Colonic mucosa (tissue), 4 donors: ENCODE data around the gene CCL4. TPM values are rescaled to one million over a fixed set of nuclear protein-coding genes. Genes with fewer than 3 reads are reported as not detected.
"Not testable (repeated sequence)": the region's sequence is repeated elsewhere in the genome, so short reads cannot be mapped to it uniquely, and the experiment has no call there.

Experiments
- DNase-seq: peaks from one replicate; pipeline ENCODE4 v3.0.0-alpha.2; 2020
- H3K27ac ChIP-seq: fragments of 200-600 bp; one replicate; pipeline ENCODE4 v1.8.0; 2021
- H3K27me3 ChIP-seq: fragments of 200-600 bp; one replicate; pipeline ENCODE4 v1.8.0; 2021
- H3K36me3 ChIP-seq: fragments of 200-600 bp; one replicate; pipeline ENCODE4 v1.8.0; 2021
- H3K4me1 ChIP-seq: fragments of 200-600 bp; one replicate; pipeline ENCODE4 v1.8.0; 2021; ENCODE audit warnings: mild to moderate bottlenecking
- H3K4me3 ChIP-seq: fragments of 200-600 bp; one replicate; pipeline ENCODE4 v1.8.0; 2021
- H3K9ac ChIP-seq, 2 donors: one replicate each; pipeline ENCODE4 v1.7.0; 2013; ENCODE audit warnings: control low read depth in 2 of 2, low read depth in 2 of 2, low read length in 2 of 2
- H3K9me3 ChIP-seq: fragments of 200-600 bp; one replicate; pipeline ENCODE4 v1.8.0; 2021
- CTCF ChIP-seq: fragments of 200-600 bp; IDR thresholded peaks from one replicate; pipeline ENCODE4 v1.8.0; 2022; ENCODE audit warnings: antibody characterized with exemption, mild to moderate bottlenecking
- intact Hi-C: fragments of 100-400 bp; cut with DNase I; formaldehyde crosslinking; loops from one replicate; pipeline ENCODE4 v1.14.1; 2022
- total RNA-seq, 2 donors: library from RNA; stranded (reverse); fragmentation: NEBNext Ultra II Directional in 1 of 2; extraction: Animal tissue kit (Norgen Biotek cat#: 25700) in 1 of 2; gene quantifications; one replicate each; pipeline ENCODE4 v1.2.1, GENCODE V29; 2021
- donor health status: healthy.
- donor health status: DM: no; HTN: no; CAD: no.
- donor health status: DM: no; HTN: no; CAD: no.

CCL4 gene
- total RNA-seq, 2 donors from 2014 or later, result 1.2 to 3.8 TPM

DNA sequence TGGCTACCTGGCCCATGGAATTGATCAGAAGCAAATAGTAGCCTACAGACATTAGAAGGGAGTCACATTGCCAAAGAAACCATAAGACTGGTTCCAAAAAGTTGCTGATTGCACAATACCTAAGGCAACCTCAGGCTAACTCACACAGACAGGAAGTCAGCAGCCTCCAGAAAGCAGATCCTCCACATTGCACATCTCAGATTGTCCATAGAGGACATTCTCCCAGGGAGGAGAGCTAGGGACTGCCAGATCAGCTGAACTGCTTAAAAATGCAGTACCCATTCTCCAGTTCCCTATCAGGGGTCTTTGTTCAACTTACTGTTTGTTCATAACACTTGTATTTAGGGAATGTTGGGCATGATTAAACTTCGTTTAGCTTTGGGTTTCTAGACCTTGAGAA, 17.9 kb upstream of the CCL4 start:
- no peak overlapping the region for H3K4me3 ChIP-seq

GRCh38 chr17:36086791-36087190, 16.8 kb upstream of the CCL4 start:
- TF ChIP-seq CTCF, result no peak
- Histone ChIP-seq H3K36me3 (no peaks in the 10 kb centered on the region), H3K9ac (no peak overlapping the region), H3K4me3 (no peak overlapping the region), H3K4me1 (no peaks in the 10 kb centered on the region), H3K27ac (no peak overlapping the region), H3K27me3 (no peaks in the 10 kb centered on the region), H3K9me3 (no peaks in the 10 kb centered on the region)
- intact Hi-C loops, result no loop called here
- DNase-seq, result no peak

More for the DNA sequence above, 17.9 kb upstream of the CCL4 start:
- Histone ChIP-seq H3K27ac (no peak overlapping the region), H3K36me3 (no peaks in the 10 kb centered on the region), H3K9ac (no peak overlapping the region), H3K27me3 (no peaks in the 10 kb centered on the region), H3K9me3 (no peaks in the 10 kb centered on the region), H3K4me1 (no peaks in the 10 kb centered on the region)
- intact Hi-C loops, result no loop called here
- TF ChIP-seq CTCF, result no peak
- no peak for DNase-seq

GRCh38 chr17:36087471-36087870, 16.2 kb upstream of the CCL4 start:
- H3K4me1 ChIP-seq, DNase-seq, H3K27ac ChIP-seq, H3K36me3 ChIP-seq, intact Hi-C loops, H3K9me3 ChIP-seq, H3K27me3 ChIP-seq, H3K4me3 ChIP-seq, H3K9ac ChIP-seq: not testable (repeated sequence)

DNA sequence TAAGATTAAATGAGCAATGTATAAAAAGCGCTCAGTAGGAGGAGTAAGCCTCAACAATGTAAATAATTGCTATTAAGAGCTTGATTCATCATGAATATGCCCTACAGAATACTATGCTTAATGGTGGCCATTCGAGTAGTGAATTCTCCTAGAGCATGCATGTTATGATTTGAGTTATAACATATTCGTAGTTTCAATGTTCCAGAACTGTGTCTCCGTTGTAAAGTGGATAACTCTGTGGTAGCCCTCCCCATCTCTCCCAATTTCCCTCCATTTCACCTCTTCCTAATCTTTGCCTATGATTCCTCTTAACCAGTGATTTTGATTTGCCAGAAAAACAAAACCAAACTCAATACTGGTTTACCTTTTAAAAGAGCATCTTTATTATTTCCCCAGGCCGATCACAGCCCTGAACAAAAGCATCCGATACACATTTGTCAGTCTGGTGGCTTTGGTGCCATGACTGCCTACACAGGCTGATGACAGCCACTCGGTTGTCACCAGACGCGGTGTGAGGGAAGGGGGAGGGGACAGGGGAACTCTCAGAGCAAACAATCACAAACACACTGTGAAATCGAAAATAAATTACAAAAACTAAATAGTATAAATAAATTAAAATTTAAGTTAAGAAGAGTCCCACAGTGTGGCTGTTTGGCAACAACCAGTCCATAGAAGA, 15.6 kb upstream of the CCL4 start:
- intact Hi-C loops, H3K4me3 ChIP-seq, H3K9me3 ChIP-seq, H3K9ac ChIP-seq, DNase-seq, H3K36me3 ChIP-seq, H3K4me1 ChIP-seq, H3K27me3 ChIP-seq, H3K27ac ChIP-seq: not testable (repeated sequence)

DNA sequence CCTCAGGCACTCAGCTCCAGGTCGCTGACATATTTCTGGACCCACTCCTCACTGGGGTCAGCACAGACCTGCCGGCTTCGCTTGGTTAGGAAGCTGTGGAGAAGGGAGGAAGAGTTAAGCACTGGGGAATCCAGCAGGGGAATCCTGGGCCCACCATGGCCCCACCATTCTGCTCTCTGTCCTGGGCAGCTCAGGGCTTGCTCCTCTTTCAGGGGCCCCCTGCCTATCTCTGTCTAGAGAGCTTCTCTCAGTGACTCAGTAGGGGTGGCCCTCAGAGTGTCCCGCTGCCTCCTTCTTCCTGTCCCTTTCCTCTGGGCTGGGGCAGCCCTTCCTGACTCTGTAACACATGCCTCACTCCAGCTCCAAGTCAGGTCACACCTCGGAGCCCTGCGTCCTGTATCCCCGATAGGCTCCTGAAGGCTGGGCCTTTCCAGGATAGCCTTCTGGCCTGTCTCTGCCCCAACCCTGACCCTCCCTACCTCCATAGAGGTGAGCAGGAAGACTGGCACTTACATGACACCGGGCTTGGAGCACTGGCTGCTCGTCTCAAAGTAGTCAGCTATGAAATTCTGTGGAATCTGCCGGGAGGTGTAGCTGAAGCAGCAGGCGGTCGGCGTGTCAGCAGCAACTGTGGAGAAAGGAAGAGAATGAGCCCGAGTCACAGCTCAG, 14.8 kb upstream of the CCL4 start:
- no peak overlapping the region for H3K27ac ChIP-seq
- no peak for DNase-seq

DNA sequence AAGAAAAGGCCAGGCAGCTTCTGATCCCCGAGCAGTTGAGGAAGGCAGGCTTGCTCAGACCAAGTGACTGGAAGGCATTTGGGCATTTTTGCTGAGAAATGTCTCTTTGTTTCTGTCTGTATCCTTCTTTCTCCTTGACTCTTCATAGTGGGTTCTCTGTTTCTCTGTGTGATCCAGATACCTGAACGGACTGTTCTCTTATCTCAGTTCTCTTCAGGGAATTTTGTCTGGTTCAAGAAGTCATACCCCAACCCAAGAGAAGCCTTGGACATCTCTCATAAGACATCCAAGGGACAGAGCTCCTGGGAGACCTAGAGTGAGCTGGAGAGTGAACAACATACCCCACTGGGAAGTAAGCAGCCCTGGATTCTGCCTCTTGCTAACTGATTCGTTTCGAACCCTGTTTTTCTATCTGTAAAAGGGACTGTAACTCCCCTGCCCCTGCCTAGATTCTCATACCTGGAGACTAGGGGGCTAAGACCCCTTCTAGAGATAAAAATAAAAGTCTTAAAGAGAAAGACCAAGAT, 14.2 kb upstream of the CCL4 start:
- no peak for TF ChIP-seq CTCF
- Histone ChIP-seq H3K27me3 (no peaks in the 10 kb centered on the region), H3K36me3 (no peaks in the 10 kb centered on the region), H3K9me3 (no peaks in the 10 kb centered on the region), H3K4me1 (no peaks in the 10 kb centered on the region), H3K4me3 (no peak overlapping the region), H3K27ac (no peak overlapping the region), H3K9ac (no peak overlapping the region)
- intact Hi-C loops, result no loop called here
- DNase-seq, result no peak

More for the DNA sequence above, 14.8 kb upstream of the CCL4 start:
- intact Hi-C loops, result no loop called here
- H3K27me3 ChIP-seq, result no peaks in the 10 kb centered on the region
- TF ChIP-seq CTCF, result no peak
- no peaks in the 10 kb centered on the region for H3K4me1 ChIP-seq
- no peak overlapping the region for H3K9ac ChIP-seq
- H3K4me3 ChIP-seq, result no peak overlapping the region
- no peaks in the 10 kb centered on the region for H3K9me3 ChIP-seq
- H3K36me3 ChIP-seq, result no peaks in the 10 kb centered on the region
